HG03439 (cell line): Measurements from ENCODE around the gene BSCL2.
"Not testable (repeated sequence)": the region's sequence is repeated elsewhere in the genome, so short reads cannot be mapped to it uniquely, and the experiment has no call there.

Experiments
- ATAC-seq: cut with Tn5 transposase; IDR thresholded peaks from one replicate; pipeline ENCODE4 v1.9.1; 2021; ENCODE audit warnings: mild to moderate bottlenecking, moderate library complexity; ENCODE audit not compliant: unreplicated experiment

The BSCL2 gene

GRCh38 chr11:62707277-62707861, at the start of gene BSCL2, which contains the start of gene GNG3:
Gene BSCL2, minus strand, starts transcription at chr11:62707424. Its CDS starts 229 bp downstream, at chr11:62707195.
Gene GNG3, plus strand, starts transcription at chr11:62707676. Its CDS starts 620 bp downstream, at chr11:62708296.
- ATAC-seq: no peak

GRCh38 chr11:62755086-62755615, 47.9 kb upstream of the BSCL2 start:
- ATAC-seq: no peak

GRCh38 chr11:62753736-62754603, 46.7 kb upstream of the BSCL2 start, which contains the start of gene ZBTB3:
Gene ZBTB3, minus strand, starts transcription at chr11:62754160. Its CDS starts 496 bp downstream, at chr11:62753664.
- ATAC-seq: peak; percentile 93

DNA sequence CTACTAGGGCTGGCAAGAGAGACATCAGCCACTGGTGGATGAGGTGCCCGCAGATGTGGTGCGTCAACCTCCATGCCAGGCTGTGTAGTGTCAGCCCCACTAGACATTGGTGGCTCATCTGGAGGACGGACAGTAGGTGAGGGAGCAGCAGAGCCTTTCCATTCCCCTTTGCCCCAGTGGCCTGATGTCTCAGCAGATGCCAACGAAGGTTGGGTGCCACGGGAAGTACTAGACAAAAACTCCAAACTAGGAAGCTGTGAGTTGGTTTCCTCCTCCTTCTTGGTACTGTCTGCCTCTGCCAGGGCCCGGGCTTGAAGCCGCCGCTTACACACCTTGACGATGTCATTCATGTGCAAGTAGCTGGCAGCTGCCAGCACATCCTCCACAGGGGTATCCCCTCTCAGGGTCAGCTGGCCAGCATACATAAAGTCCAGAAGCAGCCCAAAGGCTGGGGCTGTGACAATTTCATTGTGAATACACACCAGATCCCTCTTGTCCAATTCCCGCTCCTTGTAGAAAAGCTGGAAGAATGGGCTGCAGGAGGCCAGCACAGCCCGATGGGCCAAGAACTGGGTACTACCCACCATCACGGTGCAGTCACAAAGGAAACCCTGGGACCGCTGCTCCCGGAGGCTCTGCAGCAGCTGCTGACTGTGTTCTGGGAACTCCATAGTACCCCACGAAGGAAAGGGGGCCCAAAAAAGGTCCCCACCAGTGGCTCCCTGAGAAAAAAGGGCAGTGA, 45.9 kb upstream of the BSCL2 start:
- no peak for ATAC-seq

- no peak for ATAC-seq
These were observed 45.1 kb upstream of the BSCL2 start for GRCh38 chr11:62752177-62752785.

DNA sequence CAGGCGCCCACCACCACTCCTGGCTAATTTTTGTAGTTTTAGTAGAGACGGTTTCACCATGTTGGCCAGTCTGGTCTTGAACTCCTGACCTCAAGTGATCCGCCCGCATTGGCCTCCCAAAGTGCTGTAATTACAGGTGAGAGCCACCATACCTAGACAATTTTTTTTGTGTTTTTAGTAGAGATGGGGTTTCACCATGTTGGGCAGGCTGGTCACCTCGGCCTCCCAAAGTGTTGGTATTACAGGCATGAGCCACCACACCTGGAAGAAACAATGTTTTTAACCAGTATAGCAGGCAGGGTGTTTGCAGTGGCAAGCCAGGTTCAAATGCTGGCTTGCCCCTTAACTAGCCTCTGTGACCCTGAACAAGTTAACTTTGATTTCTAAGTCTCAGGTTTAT, 42.7 kb upstream of the BSCL2 start:
- ATAC-seq: not testable (repeated sequence)

DNA sequence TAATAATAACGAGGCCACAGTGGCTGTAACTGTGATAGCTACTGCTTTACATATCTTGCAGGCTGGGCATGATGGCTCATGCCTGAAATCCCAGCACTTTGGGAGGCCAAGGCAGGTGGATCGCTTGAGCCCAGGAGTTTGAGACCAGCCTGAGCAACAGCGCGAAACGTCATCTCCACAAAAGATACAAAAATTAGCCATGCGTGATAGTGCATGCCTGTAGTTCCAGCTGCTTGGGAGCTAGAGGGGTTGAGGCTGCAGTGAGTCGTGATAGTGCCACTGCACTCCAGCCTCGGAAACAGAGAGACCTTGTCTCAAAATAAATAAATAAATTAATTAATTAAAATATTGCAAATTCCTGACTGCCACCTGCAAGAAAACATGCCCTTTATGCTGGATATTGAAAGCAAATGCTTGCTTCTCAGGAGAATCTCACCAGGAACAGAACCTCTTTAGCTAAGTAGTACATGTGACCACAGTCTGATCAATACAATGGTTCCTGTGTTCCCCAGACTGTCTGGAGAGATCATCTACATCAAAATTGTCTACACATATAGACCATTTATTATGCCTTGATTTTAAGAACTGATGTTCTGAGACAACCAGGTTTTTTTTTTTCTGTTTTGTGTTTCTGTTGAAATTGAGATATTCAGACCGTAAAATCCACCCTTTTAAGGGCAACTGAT, 40.4 kb upstream of the BSCL2 start:
- no peak for ATAC-seq

GRCh38 chr11:62737196-62737595, 30.0 kb upstream of the BSCL2 start:
- ATAC-seq: no peak

DNA sequence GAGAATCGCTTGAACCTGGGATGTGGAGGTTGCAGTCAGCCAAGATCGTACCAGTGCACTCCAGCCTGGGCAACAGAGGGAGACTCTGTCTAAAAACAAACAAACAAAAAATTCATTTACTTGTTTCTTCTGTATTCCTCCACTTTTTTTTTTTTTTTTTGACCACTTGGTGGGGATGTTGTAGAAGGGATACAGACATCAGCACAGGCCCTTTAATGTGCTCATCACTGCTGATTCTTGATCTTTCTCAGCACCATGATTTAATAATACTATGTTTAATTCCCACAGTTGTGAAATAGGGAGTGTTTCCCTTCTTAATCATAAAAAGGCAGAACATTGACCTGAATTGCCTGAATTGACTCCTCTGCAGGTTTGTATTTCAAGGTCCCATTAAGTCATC, 25.6 kb upstream of the BSCL2 start:
- ATAC-seq: no peak

DNA sequence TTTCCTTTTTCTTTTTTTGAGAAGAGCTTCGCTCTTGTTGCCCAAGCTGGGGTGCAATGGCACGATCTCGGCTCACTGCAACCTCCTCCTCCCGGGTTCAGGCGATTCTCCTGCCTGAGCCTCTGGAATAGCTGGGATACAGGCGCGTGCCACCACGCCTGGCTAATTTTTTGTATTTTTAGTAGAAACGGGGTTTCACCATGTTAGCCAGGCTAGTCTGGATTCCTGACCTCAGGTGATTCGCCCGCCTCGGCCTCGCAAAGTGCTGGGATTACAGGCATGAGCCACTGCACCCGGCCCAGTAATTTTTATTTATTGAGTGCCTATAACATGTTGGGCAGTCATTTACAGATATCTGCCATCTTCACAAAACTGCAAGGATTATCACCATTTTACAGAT, 22.9 kb upstream of the BSCL2 start:
- ATAC-seq: not testable (repeated sequence)

GRCh38 chr11:62728171-62728988, 21.2 kb upstream of the BSCL2 start, which contains the start of gene TTC9C:
Gene TTC9C, plus strand, starts transcription at chr11:62728486. Its CDS starts 363 bp downstream, at chr11:62728849.
- ATAC-seq: peak; percentile 13

DNA sequence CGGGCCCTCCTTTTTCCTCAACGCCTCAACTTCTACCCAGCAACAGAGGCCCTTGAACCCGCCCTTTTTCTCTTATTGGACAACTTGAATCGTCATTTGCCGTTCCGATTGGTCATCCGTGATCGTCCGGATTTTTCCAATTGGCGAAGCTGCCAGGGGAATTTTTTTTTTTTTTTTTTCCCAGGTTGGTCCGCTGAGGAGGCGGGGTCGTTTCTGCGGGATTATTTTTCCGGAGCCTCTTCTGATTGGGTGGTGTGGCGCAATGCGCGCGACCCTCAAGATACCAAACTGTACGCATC, 20.6 kb upstream of the BSCL2 start:
- ATAC-seq: peak; percentile 63

DNA sequence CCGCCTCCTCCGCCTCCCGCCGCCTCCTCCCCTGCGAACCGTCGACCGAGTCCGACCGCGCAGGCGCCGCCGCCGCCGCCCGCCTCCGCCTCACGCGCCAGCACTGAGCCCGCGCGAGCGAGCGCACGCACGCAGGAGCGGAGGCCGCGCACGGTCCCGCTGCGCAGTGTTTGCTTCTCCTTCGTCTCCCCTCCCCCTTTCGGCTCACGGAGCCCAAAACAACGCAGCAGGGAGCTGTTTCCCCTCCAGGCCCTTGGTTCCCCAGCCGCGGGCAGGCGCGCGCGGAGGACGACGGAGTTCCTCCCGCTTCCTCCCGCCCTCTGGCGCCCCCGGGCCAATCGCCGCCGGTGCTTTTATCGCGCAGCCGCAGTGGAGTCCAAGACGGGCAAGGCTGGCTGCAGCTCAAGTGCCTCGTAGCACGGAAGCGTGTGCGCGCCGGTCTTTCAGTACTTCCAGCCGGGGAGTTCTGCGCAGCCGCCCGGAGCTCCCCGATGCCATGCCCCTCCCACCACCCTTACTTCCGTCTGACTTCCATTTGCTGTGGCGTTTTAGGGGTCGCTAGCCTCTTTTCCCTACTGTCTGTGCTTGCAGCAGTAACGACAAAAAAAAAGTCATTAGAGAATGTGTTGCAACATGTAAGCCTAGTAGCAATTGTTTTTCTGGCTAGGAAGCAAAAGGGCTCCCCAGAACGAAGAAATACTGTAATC, 20.1 kb upstream of the BSCL2 start, which contains the start of gene HNRNPUL2:
TSS of gene HNRNPUL2 (minus strand) at position 293 of the 707 bp plus-strand sequence. CDS start 301 bp downstream, outside the sequence.
- peak; percentile 72 for ATAC-seq

DNA sequence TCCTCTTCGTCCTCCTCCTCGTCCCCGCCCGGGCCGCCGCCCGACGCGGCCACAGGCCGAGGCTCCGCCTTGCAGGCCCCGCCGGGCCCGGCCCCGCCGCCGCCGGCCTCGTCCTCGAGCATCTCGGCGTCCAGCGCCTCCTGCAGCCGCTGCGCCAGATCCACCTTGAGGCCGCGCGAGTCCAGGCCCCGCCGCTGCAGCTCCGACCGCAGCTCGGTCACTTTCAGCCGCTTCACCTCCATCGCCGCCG, 19.6 kb upstream of the BSCL2 start:
- no peak for ATAC-seq

DNA sequence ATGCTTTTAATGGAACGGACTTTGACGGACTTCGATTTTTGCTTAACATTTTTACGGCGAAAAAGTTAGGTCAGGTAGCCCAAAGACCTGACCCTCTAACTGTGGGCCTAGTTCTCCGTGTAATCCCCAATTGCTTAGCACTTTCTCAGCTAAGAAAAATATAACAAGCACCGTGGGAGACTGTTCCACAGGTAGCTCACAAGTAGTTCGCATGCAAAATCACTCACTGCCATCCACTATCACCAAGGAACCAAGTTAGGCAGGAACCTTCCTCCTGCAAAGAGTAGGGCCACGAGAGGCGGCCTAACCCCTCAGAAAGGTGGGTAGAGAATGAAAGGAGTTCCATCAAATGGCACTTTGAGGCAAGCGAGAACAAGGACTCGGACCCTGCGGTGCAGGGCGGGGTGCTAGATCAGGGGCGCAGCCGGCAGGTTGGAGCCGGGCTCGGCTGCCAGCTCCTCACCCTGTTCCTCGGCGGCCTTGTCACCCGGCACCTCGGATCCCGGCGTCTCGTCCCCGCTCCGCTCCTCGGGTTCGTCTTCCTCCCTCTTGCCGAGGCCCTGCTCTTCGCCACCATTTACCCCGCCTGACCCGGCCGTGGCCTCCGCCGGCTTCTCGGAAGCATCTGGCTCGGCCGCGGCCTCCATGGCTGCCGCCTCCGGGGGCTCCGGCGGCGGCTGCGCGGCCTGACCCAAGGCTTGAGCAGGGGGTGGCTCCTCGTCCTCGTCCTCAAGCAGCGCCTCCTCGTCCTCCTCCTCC, 19.1 kb upstream of the BSCL2 start:
- ATAC-seq: no peak

- no peak for ATAC-seq
These were observed 18.4 kb upstream of the BSCL2 start for GRCh38 chr11:62725646-62726045.

DNA sequence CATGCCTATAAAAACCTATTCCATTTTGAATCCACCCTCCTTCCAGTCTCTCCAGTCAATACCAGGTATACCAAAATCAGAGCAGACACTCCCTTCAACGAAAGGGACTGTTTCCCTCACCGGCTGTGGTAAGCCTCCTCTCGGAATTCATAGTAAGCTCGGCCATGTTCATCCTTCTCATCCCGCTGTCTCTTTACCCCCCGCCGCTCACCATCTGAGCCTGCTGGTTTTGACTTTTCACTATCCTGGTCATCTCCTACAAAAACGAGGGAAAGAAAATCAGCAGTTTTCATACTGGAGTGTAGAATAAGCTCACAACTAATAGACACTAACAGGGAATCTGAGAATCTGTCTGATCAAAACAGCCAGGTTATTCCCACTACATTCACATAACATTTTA, 16.9 kb upstream of the BSCL2 start:
- no peak for ATAC-seq

DNA sequence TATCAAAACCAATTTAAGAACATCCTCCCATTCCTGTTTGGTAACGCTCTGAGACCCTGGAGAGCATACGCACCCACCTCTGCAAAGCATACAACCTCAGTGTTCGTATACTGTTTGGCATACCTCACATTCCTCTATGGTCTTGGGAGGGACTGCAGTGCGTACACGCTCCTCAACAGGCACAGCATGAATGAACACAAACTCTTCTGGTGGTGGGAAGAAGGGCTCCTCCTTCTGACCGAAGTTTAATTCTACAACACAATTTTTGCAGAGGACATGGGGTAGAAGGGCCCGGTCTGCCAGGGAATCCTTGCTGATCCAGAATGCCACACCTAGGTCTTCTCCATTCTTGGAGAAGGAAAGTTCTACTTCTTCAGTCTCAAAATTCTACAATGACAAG, 14.8 kb upstream of the BSCL2 start:
- ATAC-seq: no peak
